Measurements from ENCODE around the gene SLC50A1.

DNA sequence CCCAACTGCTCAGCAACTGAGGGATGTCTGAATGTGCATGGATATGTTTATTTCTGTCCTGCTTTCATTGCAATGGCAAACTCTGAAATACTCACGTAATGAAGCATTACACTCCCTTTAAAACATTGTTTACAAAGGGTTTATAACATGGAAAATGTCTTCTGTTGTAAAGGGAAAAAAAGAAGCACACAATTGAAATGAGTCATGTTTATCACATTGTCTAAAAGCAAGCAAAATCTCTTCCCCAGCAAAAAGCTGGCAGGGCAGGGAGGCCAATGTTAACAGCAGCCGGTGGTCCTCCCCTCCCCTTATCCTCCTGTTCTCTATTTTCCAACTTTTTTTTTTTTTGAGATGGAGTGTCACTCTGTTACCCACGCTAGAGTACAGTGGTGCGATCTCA is 11.9 kb upstream of the SLC50A1 start:
- TF ChIP-seq CTCF (IDR thresholded peaks at IDR 0.05; ENCODE audit: insufficient read depth, low read depth, low read length) (no peak), EZH2 (IDR thresholded peaks at IDR 0.05; ENCODE audit: insufficient read depth, low read length) (no peak)

Data from astrocyte (in vitro differentiated cells and primary cell).